ACHN (cell line): Measurements from ENCODE around the gene INHBB.

Source experiments
- DNase-seq: peaks from one replicate; pipeline ENCODE4 v3.0.0-alpha.2; 2015
- in situ Hi-C: cut with HindIII; loops from 2 replicates; pipeline ENCODE4 v1.10.0; 2017; ENCODE audit warnings: low sequenced_read_pairs, low pct_ligation_motif_present, low pct_unique_long_range_greater_than_20kb

INHBB gene

GRCh38 chr2:120399889-120400240 is 53.9 kb downstream of the INHBB start:
- DNase-seq, result no peak
- in situ Hi-C loops, result no loop called here

GRCh38 chr2:120400551-120400950 is 54.6 kb downstream of the INHBB start:
- in situ Hi-C loops, result no loop called here
- DNase-seq, result no peak
